Body of pancreas (tissue), 4 donors: ENCODE results near the gene EMILIN3. TPM values are rescaled to one million over a fixed set of nuclear protein-coding genes. Genes with fewer than 3 reads are reported as not detected.

Experiments
- ATAC-seq: fragments of 150-250 bp; one replicate; pipeline ENCODE4 v1.9.1; 2016
- DNase-seq, 4 donors: peaks; one replicate each; pipeline ENCODE4 v3.0.0-alpha.2; 2019
- H3K27ac ChIP-seq, 4 donors: fragments of 200-600 bp; sonication (generic); 1 replicate in 3 of 4; 2 replicates in 1 of 4; pipeline versions ENCODE4 v1.5.1 to v1.6.1; 2016 to 2019; ENCODE audit warnings: mild to moderate bottlenecking in 1 of 4, mixed read lengths in 1 of 4, moderate library complexity in 1 of 4
- H3K27me3 ChIP-seq, 2 donors: fragments of 200-600 bp; sonication (generic); one replicate each; pipeline ENCODE4 v1.6.0; 2016; ENCODE audit warnings: mild to moderate bottlenecking in 1 of 2
- H3K36me3 ChIP-seq, 2 donors: fragments of 200-600 bp; sonication (generic); replicated peaks in 1 of 2; 2 replicates each; pipeline ENCODE4 v1.5.1; 2016; ENCODE audit warnings: low read depth in 2 of 2; ENCODE audit not compliant: insufficient read depth in 1 of 2
- H3K4me1 ChIP-seq: fragments of 200-600 bp; sonication (generic); one replicate; pipeline ENCODE4 v1.6.0; 2016
- H3K4me3 ChIP-seq, 2 donors: fragments of 200-600 bp; sonication (generic); 1 replicate in 1 of 2; 2 replicates in 1 of 2; pipeline ENCODE4 v1.5.1; 2016 to 2019
- H3K9me3 ChIP-seq, 3 donors: fragments of 200-600 bp; sonication (generic); 1 replicate in 2 of 3; 2 replicates in 1 of 3; pipeline ENCODE4 v1.5.1; 2016
- POLR2A ChIP-seq, 3 donors: fragments of 450-650 bp; IDR thresholded peaks; one replicate each; pipeline ENCODE4 v1.6.1; 2016; ENCODE audit warnings: antibody characterized with exemption in 3 of 3, mild to moderate bottlenecking in 2 of 3
- WGBS, 2 donors: methylation state at CpG; one replicate each; pipeline ENCODE4 v1.1.5; 2017; 5-methylcytosine and 5-hydroxymethylcytosine counted together
- intact Hi-C: fragments of 100-400 bp; cut with DNase I; formaldehyde crosslinking; loops from one replicate; pipeline ENCODE4 v1.15.1; 2023
- total RNA-seq, 2 donors: library from RNA; depleted of rRNA; stranded (reverse); fragments of >200 nt; gene quantifications; one replicate each; pipeline ENCODE4 v1.1.0, GENCODE V29; 2016
- TF ChIP-seq, protein P1 (sequence below), 7 experiments: fragments of 450-650 bp in 4 of 7; fragments of 200-600 bp in 3 of 7; sonication (generic) in 3 of 7; IDR thresholded peaks; one replicate each; pipeline ENCODE4 v1.5.1; 2016 to 2019; ENCODE audit warnings: antibody characterized with exemption in 7 of 7

The EMILIN3 gene
- total RNA-seq, 2 donors from 2014 or later: 0.26 TPM; not detected in 1

DNA sequence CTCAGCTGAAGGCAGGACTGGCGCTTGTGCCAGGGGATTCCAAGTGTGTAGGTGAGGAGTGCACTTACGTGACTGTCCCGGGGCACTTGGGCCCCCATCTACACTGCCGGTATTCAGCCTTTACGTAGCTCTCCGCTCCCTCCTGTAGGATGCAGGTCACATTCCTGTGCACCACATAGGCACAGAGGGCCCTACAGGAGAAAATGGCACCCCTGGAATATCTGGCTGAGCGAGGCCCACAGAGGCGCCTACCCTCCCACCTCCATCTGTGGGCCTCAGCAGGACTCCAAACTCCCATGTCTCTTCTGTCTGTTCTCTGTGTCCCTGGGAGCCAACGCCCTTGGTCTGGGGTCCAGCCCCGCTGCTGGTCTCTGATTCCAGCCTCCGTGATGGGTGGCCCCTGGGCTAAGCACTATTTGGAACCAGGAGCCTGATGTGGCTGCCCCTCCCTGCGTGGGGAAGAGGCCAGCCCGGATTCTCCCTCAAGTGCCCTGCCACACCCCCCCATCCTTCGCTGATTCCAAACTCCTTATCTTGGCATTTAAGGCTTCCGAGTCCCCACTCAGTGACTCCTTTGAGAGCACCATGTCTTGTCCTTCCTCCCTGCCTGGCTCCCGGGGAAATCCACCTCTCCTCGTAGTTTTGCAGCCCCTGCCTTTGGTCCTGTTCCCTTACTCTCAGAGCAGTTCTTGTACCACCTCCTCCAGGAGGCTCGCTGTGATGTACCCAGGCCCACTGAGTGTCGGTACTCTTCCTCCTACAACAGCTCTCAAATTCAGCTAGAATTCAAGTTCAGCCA lies 1.5 kb downstream of the EMILIN3 start:
- H3K36me3 ChIP-seq: no peaks in the 10 kb centered on the region
- peaks cover 19% of the 10 kb centered on the region for H3K4me1 ChIP-seq
- DNase-seq (no peak), ATAC-seq (no peak)
- intact Hi-C loops: no loop called here
- H3K9me3 ChIP-seq: no peaks in the 10 kb centered on the region
- H3K27me3 ChIP-seq: peaks cover 0 to 20% of the 10 kb centered on the region in 2 donors
- H3K4me3 ChIP-seq: no peak overlapping the region
- WGBS, 2 donors: 75 to 82% methylated on average over 14 to 19 of the region's 19 CpGs
- H3K27ac ChIP-seq: no peak overlapping the region
- TF ChIP-seq, protein P1, sequence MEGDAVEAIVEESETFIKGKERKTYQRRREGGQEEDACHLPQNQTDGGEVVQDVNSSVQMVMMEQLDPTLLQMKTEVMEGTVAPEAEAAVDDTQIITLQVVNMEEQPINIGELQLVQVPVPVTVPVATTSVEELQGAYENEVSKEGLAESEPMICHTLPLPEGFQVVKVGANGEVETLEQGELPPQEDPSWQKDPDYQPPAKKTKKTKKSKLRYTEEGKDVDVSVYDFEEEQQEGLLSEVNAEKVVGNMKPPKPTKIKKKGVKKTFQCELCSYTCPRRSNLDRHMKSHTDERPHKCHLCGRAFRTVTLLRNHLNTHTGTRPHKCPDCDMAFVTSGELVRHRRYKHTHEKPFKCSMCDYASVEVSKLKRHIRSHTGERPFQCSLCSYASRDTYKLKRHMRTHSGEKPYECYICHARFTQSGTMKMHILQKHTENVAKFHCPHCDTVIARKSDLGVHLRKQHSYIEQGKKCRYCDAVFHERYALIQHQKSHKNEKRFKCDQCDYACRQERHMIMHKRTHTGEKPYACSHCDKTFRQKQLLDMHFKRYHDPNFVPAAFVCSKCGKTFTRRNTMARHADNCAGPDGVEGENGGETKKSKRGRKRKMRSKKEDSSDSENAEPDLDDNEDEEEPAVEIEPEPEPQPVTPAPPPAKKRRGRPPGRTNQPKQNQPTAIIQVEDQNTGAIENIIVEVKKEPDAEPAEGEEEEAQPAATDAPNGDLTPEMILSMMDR (IDR thresholded peaks at IDR 0.05): no peak
- TF ChIP-seq POLR2A (IDR thresholded peaks at IDR 0.05): no peak

- TF ChIP-seq POLR2A (IDR thresholded peaks at IDR 0.05): no peak
- TF ChIP-seq, protein P1 (IDR thresholded peaks at IDR 0.05): no peak
- no peak overlapping the region for H3K4me3 ChIP-seq
- no peaks in the 10 kb centered on the region for H3K36me3 ChIP-seq
- H3K27ac ChIP-seq: no peak overlapping the region
- H3K9me3 ChIP-seq: no peaks in the 10 kb centered on the region
- ATAC-seq (no peak), DNase-seq (no peak)
- intact Hi-C loops: no loop called here
- peaks cover 0 to 20% of the 10 kb centered on the region in 2 donors for H3K27me3 ChIP-seq
- 81 to 86% methylated on average over 10 to 13 of the region's 13 CpGs for WGBS, 2 donors
- peaks cover 19% of the 10 kb centered on the region for H3K4me1 ChIP-seq
Measured at GRCh38 chr20:41364236-41364855, 2.3 kb downstream of the EMILIN3 start.

GRCh38 chr20:41363601-41364000 lies 3.0 kb downstream of the EMILIN3 start:
- no peak overlapping the region for H3K27ac ChIP-seq
- peaks cover 19% of the 10 kb centered on the region for H3K4me1 ChIP-seq
- ATAC-seq (no peak), DNase-seq (no peak)
- no peak overlapping the region for H3K4me3 ChIP-seq
- peaks cover 0 to 20% of the 10 kb centered on the region in 2 donors for H3K27me3 ChIP-seq
- no peaks in the 10 kb centered on the region for H3K9me3 ChIP-seq
- TF ChIP-seq POLR2A (IDR thresholded peaks at IDR 0.05): no peak
- TF ChIP-seq, protein P1 (IDR thresholded peaks at IDR 0.05): no peak
- intact Hi-C loops: no loop called here
- H3K36me3 ChIP-seq: no peaks in the 10 kb centered on the region
- WGBS, 2 donors: 40 to 94% methylated on average over 1 to 6 of the region's 7 CpGs

- no peak for DNase-seq
- Histone ChIP-seq H3K36me3 (no peaks in the 10 kb centered on the region), H3K4me3 (no peak overlapping the region), H3K27ac (no peak overlapping the region), H3K27me3 (peaks cover 0 to 18% of the 10 kb centered on the region in 2 donors), H3K9me3 (no peaks in the 10 kb centered on the region), H3K4me1 (peaks cover 19% of the 10 kb centered on the region)
- no peak for TF ChIP-seq POLR2A (IDR thresholded peaks at IDR 0.05)
- TF ChIP-seq, protein P1 (IDR thresholded peaks at IDR 0.05): no peak
- intact Hi-C loops: no loop called here
- no peak for ATAC-seq
- 83 to 89% methylated on average over 4 to 5 of the region's 5 CpGs for WGBS, 2 donors
Measured at GRCh38 chr20:41362748-41363140, 3.9 kb downstream of the EMILIN3 start.
